Hematopoietic multipotent progenitor cell treated with erythropoietin and hydrocortisone succinate and interleukin-3 and kit ligand, for 4 days (in vitro differentiated cells): ENCODE data around the gene FRMD3.

Source experiments
- DNase-seq: peaks from one replicate; pipeline ENCODE4 v3.0.0-alpha.2; 2015

The FRMD3 gene

GRCh38 chr9:83271665-83272071 lies 266.5 kb downstream of the FRMD3 start:
- DNase-seq = peak; percentile 35

- DNase-seq = no peak
These were observed 268.1 kb downstream of the FRMD3 start for GRCh38 chr9:83270116-83270515.

GRCh38 chr9:83267741-83268140 lies 270.5 kb downstream of the FRMD3 start:
- DNase-seq = no peak

- DNase-seq = peak; percentile 25
These were observed 271.3 kb downstream of the FRMD3 start for GRCh38 chr9:83266666-83267496.

- DNase-seq = no peak
These were observed 271.9 kb downstream of the FRMD3 start for GRCh38 chr9:83266331-83266665.

DNA sequence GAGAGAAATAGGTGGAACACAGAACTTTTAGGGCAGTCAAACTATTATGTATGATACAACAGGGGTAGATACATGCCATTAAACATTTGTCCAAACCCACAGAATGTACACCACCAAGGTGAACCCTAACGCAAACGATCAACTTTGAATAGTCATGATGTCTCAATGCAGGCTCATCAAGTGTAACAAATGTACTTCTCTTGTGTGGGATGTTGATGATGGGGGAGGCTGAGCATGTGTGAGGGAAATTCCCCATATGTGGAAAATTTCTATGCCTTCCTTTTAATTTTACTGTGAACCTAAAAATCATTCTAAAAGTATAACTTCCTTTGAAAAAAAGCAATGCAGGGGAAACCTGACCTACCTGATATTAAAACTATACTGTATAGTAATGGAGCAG lies 273.9 kb downstream of the FRMD3 start:
- DNase-seq = no peak

GRCh38 chr9:83259558-83259957 lies 278.6 kb downstream of the FRMD3 start:
- no peak for DNase-seq

GRCh38 chr9:83257937-83258891 lies 280.0 kb downstream of the FRMD3 start:
- no peak for DNase-seq

DNA sequence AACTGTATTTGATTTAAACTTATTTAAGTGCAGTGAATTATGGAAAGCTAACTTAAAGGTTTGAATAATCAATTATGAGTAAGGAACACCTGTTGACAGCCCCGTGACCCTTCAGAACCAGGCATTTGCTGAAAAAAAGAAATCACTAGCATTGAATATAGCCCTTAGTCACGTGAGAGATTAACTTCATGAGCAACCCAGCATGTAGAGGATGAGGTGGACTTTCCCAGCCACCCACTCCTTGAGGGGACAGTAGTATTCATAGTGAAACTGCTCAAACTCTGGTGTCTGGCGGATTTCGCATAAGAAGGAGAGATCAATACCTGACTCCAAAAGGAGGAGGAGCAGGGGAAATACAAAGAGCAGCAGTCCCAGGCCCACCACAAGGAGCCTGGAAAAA lies 290.5 kb downstream of the FRMD3 start:
- no peak for DNase-seq

DNA sequence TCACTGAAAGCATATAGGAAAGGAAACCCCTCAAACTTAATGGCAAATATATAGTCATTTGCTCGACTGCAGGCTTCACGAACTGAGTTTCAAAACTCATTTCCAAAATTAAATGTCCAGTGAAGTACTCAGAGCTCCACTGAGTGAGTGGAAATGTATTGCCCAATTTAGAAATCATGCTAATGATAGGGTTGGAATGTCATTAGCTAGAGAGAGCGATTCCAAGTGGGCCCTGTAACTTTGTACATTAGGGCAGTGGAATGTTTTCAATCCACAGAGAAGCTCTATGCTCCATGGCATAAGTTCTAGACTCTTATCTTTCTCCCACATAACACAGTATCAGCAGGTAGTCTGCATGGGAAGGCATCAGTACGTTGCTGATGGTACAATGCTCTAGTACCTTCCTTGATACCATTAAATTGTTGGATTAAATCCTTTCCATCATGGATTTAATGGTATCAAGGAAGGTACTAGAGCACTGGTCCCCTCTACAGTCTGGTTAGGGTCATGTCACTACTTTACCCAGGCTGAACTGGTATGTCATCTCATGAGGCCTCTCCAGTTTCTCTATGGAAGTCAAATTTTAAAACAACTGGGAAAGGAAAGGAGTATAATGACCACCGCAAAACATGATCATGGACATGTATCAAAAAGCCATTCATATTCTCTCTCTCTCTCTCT lies 292.1 kb downstream of the FRMD3 start:
- DNase-seq = no peak

- DNase-seq = no peak
These were observed 296.1 kb downstream of the FRMD3 start for GRCh38 chr9:83242066-83242465.

- no peak for DNase-seq
These were observed 297.5 kb downstream of the FRMD3 start for GRCh38 chr9:83240671-83241070.

DNA sequence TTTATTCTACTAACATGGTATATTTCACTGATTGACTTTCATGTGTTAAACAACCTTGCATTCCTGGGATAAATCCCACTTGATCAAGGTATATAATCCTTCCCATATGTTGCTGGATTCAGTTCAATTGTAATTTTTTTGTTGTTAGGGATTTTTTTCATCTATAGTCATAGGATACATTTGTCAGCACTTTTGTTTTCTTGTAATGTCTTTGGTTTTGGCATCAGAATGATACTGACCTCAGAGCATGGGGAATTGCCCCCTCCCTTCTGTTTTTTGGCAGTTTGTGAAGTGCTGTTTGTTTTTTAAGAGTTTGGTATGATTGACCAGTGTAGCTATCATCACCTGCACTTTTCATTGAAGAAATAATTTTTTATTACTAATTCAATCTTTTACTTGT lies 298.5 kb downstream of the FRMD3 start:
- no peak for DNase-seq

DNA sequence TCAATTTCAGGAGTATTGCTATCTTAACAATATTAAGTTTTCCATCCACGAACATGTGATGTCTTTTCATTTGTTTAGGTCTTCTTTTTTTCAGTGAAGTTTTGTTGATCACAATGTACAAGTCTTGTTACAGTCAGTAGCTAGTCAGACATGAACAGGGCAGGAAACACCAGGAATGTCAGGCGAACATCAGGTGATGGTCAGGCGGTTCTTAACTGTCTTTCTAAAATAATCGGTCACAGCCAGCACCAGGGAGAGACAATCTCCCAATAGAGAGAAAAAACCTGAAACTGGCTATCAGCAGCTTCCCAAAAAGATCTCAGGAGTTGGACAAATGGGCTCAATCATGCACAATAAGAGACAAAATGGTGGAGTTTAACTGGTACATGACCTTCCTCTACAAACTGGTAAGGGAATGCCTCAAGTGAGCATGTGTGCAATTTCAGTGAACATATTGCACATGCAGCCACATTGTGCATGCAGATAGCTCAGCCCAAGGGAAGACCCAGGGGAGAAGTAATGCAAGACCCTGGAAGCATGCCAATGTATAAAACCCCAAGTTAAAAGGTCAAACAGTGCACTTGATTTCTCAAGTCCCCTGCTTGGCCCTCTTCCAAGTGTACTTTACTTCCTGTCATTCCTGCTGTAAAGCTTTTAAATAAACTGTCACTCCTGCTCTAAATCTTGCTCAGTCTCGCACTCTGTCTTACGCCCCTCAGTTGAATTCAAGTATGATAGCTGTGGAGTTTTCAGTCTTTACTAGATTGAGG lies 299.1 kb downstream of the FRMD3 start:
- peak; percentile 68 for DNase-seq

DNA sequence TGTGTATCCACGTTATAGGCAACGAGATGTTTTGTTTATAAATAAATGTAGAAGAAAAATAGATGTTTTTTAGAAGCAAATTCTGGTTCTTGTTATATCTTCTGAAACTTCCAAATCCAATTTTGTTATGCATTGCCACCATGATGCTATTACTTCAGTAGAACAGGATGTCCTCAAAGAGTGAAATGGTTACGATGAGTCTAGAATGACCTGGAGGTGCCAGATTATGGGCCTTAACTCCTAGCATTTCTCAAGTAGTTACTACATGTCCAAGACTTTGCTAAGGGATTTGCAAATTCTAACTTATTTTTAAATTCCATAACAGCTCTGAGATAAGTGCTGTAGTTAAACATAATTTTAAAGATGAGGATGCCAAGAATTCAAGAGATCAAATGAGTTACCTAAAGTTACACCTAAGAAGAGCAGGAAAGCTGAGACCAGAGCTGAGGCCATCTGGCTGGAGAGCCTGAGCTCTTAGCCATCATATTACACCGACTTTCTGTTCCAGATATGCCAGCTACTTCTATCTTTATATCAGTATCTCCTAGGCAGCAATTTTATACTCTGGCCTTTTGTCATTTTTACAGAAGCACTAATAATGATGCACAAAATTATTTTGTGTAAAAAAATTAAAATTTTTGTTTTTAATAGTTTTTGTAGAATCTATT lies 302.0 kb downstream of the FRMD3 start:
- no peak for DNase-seq

DNA sequence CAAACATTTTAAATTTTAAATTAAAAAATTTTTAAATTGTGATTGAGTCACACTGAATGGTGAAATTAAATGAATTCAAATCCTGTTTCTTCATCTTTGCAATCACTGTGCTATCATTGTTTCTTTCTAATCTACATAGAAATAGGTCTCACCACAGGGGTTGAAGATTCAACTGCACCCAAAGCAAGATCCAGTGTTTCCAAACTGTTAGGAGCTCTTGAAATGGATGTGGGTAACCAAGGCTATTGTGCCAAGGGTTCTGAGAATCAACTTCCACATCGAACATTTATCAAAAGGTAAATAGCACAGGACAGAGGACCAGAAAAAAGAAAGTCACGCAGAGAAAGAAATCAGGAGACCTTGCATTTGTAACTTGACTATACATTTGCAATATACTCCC lies 302.7 kb downstream of the FRMD3 start:
- DNase-seq = no peak

DNA sequence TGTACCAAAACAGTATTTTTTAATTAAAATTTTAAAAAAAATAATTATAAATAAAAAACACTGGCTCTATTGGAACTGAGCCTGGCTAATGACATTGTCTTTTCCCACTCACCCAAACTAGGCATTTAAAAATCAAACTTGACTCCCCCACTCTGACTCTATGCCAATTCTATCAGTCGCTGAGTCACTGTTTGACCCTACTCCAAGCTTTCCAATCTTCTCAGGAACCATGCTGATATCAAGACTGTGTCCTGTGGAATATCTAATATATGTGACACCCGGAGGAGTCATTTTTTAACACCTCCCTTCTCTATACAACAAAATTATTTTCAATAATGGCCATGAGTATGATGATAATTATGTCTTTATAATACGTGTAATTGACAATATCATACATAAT lies 303.7 kb downstream of the FRMD3 start:
- DNase-seq = no peak

GRCh38 chr9:83233647-83234046 lies 304.6 kb downstream of the FRMD3 start:
- DNase-seq = no peak

DNA sequence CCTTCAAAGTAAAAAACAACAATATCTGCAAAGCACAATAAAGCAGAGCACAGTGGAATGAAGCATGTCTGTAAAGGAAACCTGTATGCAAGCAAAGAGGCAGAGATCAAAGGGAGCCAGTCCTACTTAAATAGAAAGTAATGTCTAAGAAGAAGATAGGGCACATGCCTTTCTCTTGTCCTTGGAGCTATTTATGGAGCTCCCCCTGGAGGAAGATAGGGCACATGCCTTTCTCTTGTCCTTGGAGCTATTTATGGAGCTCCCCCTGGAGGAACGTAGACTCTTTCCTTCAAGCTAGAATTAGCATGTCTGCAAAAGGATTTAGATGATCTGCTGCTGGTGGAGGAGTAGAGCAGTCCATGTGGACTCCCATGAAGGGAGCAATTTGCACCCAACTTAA lies 307.2 kb downstream of the FRMD3 start:
- peak; percentile 6 for DNase-seq

GRCh38 chr9:83220730-83221129 lies 317.5 kb downstream of the FRMD3 start:
- DNase-seq = peak; percentile 8

DNA sequence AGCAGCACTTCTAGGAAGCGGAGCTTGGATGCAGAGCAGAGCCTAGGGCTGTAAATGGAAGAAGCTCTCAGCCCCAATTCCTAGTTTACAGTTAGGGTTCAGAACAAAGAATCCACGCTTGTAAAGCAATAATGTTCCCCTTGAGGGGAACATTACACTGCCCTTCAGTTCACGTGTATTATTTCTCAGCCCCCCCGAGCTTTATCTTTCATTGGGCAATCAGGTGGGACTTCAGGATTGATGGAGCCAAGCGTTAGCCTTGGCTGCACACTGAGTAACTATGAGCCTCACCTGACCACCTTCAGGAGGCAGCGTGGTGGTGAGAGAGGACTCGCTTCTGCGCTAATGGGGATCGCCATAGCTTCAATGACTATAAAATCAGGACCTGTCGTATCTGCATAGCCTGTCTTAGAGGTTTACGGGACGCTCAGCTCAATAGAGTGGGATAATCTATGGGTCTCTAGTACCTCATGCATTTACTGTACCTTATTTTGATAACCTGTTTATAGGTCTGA lies 318.2 kb downstream of the FRMD3 start:
- no peak for DNase-seq
